Astrocyte (in vitro differentiated cells and primary cell): ENCODE results near the gene SLC35A2.

Experiments used
- EZH2 ChIP-seq: IDR thresholded peaks from 2 replicates; pipeline ENCODE4 v1.6.1; 2012; ENCODE audit warnings: mild to moderate bottlenecking, low read length, inconsistent platforms; ENCODE audit not compliant: insufficient read depth
- TF ChIP-seq, protein P1 (sequence below): IDR thresholded peaks from 2 replicates; pipeline ENCODE4 v1.5.1; 2011; ENCODE audit warnings: low read depth, mild to moderate bottlenecking, inconsistent platforms, low read length, moderate library complexity; ENCODE audit not compliant: insufficient read depth

DNA sequence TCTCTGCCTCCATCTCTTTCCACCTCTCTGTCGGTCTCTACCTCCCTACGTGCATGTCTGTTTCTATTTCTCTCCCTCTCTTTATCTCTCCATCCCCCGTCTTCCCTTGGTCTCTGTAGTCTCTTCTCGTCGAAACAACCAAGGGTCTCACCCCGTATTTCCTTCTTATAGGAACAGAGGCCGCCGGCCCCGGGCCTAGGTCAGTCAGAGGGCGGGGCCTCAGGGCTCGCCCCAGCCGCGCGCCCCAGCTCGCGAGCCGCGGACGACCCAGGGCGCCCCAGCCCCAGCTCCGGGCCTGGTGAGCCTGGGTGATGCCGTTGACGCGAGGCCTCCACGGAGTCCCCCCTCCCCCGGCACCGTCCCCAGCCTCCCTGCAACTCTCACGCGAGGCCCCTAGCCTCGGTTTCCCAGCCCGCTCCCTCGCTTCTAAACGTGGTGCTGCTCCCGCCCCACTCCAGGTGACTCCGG is 20.5 kb downstream of the SLC35A2 start:
- TF ChIP-seq, protein P1, sequence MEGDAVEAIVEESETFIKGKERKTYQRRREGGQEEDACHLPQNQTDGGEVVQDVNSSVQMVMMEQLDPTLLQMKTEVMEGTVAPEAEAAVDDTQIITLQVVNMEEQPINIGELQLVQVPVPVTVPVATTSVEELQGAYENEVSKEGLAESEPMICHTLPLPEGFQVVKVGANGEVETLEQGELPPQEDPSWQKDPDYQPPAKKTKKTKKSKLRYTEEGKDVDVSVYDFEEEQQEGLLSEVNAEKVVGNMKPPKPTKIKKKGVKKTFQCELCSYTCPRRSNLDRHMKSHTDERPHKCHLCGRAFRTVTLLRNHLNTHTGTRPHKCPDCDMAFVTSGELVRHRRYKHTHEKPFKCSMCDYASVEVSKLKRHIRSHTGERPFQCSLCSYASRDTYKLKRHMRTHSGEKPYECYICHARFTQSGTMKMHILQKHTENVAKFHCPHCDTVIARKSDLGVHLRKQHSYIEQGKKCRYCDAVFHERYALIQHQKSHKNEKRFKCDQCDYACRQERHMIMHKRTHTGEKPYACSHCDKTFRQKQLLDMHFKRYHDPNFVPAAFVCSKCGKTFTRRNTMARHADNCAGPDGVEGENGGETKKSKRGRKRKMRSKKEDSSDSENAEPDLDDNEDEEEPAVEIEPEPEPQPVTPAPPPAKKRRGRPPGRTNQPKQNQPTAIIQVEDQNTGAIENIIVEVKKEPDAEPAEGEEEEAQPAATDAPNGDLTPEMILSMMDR, result no peak
- TF ChIP-seq EZH2, result no peak
